Keratinocyte (primary cell): ENCODE measurements around the gene DPYD.

Experiments
- CTCF ChIP-seq, 3 experiments: IDR thresholded peaks in 1 of 3; conservative IDR thresholded peaks in 1 of 3; optimal IDR thresholded peaks in 1 of 3; 2 replicates in 2 of 3; 3 replicates in 1 of 3; pipeline versions ENCODE3 to v1.5.1; 2011; ENCODE audit warnings: low read length in 3 of 3, mild to moderate bottlenecking in 3 of 3, moderate library complexity in 2 of 3, control low read depth in 1 of 3, inconsistent platforms in 1 of 3; ENCODE audit not compliant: insufficient read depth in 2 of 3; ENCODE audit errors: extremely low read depth in 1 of 3
- EZH2 ChIP-seq: IDR thresholded peaks from one replicate; pipeline ENCODE4 v1.6.1; 2012; ENCODE audit warnings: inconsistent platforms, mild to moderate bottlenecking, low read length, moderate library complexity

DNA sequence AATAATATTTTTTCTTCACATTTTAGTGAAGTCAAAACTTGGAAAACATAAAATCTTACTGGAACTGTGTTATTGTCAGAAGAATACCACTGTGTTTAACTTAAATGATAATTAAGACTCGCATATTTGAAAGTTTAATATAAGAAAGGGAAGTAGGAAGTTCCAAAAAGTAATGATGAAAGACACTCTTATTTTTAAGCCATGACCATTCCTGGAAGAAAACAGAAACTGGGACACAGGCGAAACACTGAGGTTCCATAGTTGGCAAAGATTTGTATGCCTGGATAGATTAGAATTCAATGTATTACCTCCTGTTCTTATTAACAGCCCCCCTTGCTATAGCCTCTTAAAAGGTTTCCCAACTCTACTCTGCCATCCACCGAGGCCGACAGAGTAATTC is 271.2 kb downstream of the DPYD start:
- TF ChIP-seq CTCF (optimal IDR thresholded peaks at IDR 0.05 in 1 of 3, IDR thresholded peaks at IDR 0.05 in 1 of 3, conservative IDR thresholded peaks at IDR 0.05 in 1 of 3; ENCODE audit: extremely low read depth in 1 of 3, insufficient read depth in 2 of 3, low read length in 3 of 3) = no peak
- TF ChIP-seq EZH2 = no peak
